GM21825 (cell line): ENCODE results near the gene EDAR.

Source experiments
- ATAC-seq: cut with Tn5 transposase; IDR thresholded peaks from one replicate; pipeline ENCODE4 v1.9.1; 2021; ENCODE audit warnings: mild to moderate bottlenecking, moderate library complexity; ENCODE audit not compliant: unreplicated experiment

Gene EDAR

DNA sequence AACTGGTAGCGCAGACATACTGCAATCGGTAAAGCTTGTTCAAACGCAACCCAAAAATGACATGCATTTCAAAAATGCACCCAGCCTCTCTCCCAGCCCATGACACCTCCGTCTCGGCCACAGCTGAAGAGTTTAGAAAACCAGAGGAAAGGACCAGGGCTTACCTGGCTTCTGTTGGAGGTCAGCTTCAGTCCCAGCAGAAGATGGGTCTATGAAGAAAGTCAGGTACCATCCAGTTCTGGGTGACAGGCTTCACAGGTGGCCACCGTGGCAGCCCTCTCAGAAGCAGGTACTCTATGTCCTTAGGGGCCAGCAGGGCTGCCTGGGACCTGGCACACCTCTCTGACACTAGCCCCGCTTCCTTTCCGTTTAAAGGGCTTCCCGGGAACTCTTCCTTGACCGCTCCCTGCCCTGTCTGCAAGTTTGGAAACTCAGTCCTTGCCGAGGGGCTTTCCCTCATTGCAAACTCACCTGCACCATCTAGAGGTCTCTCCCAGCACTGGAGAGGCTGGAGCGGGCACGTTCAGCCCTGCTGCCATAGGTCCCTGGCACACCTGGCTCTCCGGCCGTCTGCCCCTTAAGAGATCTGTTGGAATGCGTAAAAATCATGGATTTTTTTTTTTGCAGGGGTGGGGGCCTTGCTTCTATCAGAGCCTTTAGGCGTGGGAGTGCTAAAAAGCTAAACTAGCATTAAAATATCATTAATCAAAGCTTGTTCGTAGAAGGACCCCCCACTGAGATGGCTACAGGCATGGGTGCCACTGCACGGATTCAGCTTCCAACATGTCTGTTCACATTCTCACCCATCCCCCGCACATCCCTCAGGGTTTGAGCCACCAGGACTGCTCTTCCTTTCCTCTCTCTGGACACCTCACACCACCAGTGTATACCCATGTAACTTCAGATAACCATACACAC lies at the start of gene EDAR:
Gene EDAR (minus strand): TSS at position 425 of the 918 bp plus-strand sequence. CDS start 58,206 bp downstream, outside the sequence.
- ATAC-seq = no peak

DNA sequence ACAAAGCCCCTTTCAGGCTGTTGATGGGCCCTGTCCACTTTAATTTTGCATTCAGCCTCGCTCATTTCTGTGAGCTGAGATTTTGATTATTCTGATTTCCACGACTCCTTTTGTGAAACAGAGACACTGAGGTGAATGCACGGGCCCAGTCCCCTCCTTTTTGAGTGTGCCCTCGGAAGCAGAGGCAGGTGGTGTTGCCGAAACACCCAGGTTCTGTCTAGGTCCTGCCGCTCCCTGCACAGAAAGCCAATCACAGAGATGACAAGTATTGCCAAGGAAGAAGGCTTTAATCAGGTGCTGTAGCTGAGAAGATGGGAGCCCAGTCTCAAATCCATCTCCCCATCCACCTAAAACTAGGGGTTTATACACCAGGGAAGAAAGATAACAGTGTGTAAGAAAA lies 44.2 kb upstream of the EDAR start:
- ATAC-seq = no peak

DNA sequence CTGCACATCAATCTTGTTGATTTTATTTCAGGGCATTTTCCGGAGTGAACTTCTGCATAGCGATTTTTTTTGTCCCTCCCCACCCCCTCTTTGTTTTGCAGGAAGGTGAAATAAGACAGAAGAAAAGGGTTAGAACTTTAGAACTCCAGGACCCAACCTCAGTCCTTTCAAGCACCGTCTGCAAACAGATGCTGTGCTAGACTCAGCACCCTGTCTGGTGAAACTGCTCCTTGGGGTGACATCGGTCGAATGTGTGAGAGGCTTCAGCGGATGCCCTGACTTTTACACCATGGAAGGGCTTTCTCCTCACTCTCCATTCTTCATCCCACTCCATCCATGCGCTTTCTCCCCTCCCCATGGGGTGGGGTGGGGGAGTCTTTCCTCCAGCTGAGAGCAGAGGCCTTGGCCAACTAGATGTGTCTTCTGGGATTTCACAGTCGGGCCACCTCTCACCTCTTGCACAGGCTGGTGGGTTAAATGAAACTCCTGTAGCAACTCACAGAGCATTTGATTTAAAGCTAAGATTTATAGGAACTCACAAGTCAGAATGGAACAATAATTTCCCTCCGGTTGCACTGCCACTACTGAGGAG lies 43.3 kb upstream of the EDAR start:
- no peak for ATAC-seq

DNA sequence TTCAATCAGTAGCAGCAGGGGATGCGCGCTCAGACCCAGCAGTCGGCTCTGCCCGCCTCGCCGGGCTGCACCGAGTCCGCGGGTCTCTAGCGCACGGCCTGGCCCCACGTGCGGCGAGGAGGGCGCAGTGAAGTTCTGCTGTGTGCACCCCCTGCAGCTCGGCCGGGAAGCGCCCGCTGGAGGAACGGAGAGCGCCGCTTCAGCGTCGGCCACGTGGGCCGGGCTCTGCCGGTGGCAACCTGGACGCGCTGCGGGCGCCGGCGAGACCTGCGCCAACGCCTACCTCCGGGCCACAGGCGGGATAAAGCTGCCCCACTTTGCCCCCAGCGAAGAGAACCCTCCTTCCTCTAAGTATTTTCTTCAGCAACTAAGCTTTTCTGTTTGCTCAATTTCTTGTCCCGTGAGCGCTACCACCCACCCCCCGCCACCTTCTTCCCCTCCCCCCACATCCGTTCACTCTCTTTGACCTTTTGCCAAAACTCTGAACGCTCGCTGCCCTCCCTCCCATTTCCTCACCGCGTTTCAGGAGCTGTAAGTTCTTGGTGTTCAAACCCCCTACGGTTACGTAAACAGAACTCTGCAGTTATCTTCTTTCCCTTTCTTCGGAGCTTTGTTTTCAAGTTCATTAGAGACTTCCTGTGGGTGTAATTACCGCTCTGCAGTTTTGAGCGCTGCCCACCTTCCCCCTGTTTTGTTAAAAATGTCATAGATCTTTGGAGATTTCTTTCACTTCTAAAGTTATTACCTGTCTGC lies 42.6 kb upstream of the EDAR start:
- ATAC-seq = peak; percentile 68

DNA sequence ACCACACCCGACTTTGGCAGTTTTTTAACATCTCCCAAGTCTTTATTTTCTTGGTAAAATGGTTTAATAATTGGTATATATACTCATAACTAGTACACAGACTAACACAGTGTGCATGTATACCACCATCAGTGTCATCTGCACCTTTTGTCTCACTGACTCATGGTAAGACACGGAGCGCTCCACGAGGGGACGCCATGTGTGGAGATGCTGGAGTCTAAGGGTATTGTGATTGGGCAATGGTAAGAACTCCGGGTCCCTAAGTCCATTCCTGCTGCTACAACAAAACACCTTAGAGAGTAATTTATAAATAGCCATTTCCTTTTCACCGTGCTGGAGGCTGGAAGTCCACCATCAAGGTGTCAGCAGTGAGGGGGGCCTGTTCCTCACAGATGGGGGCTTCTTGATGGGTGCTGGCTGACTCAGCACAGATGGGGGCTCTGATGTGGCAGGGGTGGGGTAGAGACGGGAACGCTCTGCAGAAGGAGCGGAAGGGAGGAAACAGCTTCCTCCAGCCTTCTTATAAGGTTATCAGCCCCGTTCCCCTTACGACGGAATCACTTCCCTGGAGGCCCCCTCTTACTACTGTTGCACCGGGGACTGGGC lies 42.0 kb upstream of the EDAR start:
- no peak for ATAC-seq

DNA sequence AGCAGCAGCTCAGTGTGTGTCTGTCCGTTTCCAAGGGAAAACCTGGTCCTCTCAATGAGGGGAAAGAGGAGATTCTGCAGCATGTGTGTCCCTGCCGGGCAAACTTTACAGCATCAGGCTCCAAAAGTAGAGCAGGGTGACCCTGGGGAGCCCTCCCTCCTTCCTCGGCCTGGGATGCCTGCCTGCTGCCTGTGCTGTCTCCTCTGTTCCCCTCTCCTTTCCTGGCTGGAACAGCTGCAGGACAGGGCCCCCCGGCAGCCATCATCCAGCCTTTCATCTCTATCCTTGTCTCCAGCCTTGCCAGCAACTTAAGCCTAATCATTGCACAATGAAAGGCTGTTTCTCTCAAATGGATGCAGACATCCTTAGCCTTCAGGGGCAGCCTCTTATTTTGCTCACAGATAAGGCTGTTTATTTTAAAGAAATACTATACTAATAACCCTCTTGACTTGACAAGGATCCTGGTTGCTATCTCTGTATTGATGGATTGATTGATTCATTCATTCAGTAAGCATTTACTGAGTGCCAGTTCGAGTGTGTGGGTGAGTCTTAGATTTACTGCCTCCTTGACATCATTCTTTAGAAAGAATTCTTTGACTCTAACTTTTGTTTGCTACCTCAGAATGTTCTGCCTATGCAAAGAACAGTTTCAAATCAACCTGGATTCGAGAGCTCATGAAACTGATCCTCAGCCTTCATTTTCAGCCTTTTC lies 40.6 kb upstream of the EDAR start:
- ATAC-seq = no peak

DNA sequence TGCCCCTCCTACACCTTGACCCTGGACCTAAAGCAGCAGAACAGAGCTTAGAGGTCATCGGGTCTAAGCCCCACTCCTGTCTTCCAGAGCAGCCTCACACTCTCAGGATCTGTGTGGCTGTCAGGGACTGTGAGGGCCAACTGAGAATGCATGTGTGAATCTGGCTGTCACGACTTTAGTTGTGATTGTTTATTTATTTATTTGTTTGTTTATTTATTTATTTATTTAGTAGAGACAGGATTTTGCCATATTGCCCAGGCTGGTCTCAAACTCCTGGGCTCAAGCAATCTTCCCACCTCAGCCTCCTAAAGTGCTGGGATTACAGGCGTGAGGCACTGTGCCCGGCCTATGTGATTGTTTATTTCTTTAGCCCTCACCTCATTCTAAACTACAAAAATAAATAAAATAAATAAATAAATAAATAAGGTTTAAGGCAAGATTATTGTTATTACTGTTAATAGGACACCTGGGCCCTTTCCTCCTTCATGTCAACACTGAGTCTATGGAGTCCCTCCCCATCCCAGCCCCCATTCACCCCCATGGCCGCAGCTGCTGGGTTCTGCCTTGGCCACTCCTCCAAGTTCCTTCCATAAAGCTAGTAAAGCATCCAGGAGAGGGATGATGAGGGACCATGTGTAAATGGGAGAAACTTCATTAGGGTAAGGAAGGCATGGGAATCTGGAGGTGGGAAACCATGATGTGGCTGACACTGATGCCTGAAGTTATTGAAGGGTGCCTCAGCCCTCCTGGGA lies 39.9 kb upstream of the EDAR start:
- ATAC-seq = no peak

DNA sequence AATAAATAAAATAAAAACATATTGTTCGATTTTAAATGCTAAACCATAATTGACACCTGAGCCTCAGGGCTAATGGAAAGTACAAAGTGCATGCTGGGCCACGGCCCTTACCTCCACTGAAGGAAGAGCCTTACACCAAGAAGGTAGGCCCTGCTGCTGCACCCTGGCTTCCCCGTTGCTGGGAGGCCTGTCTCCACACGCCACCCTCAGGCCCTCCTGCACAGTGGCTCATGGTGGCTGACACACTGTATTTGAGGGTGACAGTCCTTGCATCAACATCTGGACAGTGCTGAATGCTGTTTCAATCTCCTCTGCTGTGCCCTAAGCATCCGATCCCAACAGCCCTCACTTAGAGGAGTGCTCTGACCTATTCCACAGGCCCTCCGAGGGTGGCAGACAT lies 39.3 kb upstream of the EDAR start:
- no peak for ATAC-seq

DNA sequence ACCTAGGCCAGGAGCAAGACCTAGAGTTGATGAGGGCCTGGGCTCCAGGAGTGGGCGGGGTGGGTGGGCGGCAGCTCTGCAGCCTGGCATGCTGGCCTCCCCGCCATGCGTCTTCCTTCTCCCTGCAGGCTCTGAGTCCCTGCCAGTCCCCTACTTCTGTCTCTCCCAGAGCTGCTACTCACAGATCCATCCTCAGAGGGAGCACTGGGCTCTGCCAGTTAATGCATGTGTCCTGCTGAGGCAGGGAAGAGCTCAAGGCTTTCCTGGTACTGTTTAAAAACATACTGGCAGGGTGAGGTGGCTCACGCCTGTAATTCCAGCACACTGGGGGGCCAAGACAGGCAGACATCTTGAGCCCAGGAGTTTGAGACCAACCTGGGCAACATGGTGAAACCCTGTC lies 38.7 kb upstream of the EDAR start:
- no peak for ATAC-seq

DNA sequence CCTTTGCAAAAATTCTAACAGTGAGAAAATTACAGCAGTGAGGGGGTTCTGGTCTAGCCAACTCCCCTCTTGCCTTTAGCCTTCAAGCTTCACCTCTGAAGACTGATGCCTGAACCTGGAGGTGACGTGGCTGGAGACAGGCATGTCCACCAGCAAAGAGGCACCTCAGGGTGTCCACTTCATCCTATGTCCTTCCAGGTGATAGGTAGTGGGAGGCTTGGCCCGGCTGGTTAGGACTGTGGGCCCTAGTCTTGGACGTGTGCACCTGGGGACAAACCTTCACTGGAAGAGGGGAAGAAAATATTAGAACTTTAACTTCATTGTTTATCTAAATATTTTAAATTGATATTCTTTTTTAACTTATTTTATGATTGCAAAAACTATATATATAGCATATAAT lies 35.5 kb upstream of the EDAR start:
- ATAC-seq = no peak

DNA sequence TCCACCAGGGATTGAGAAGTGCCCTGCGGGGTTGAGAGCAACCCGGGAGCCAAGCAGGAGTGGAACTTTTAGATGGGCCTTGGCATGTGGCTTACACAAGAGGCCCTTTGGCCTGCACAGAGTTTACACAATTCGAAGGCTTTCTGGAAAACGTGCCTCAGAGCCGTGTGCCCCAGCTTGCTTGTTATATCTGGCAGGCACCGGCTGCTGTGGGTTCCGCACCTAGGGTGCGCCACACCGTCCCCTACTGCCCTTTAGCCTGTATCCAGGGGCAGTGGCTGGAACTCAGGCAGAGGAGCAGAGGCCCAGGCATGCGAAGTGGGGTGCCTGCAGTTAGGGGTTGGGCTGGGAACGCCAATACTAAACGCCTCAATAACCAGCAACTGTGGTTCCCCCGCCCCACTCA lies 32.9 kb upstream of the EDAR start:
- ATAC-seq = no peak

DNA sequence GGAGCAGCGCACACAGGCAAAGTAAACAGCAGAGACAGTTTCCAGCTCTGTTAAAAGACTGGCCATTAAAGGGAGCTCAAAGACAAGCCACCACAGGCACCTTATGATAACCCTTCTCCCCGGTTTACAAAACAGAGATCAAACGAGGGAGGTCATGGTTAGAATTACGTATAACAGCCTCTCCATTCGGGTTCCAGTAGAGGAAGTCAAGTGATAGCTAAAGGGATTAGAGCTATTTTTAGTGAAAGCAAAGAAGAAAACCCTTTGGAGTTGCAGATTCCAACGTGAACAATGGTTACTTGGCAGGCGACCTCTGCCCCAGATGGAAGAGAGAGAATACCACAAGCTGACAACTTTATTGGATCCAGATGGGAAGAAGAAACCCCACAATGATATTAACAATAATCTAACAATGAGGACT lies 31.2 kb upstream of the EDAR start:
- ATAC-seq = no peak

DNA sequence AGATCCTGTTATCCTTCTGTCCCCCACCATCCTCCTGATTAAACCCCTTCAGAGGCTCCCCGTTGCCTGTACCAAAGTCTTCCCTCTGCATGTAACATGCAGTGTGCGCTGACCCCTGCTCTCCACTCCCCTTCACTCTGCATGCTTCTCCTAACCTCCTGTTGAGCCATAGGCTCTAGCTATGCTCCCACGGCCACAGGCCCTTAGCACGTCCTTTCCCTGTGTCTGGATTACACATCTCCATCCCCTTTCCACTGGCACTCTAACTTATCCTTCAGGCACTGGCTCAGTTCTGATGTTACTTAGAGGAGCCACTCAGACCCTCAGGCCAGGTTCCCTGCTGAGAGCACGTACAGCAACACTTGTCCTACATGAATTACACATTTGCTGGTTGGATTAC lies 29.4 kb upstream of the EDAR start:
- ATAC-seq = no peak

DNA sequence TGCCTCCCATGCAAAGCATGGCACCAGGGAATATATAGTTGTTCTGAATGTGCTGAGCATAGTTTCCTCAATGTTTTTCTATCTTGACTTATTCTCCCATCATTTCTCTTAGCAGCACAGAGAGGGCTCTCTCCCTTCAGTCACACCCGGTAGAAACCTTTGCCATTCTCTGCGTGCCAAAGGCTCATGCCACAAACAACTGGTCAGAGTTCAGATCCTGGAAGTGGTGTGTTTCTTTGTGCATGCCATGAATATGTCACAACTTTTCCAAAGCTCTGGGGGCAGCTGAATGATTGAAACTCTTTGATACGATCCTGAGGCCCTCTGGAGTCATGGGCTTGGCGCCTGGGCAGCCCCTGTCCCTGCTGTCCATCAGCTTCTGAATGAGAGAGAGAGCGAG lies 28.0 kb upstream of the EDAR start:
- no peak for ATAC-seq

DNA sequence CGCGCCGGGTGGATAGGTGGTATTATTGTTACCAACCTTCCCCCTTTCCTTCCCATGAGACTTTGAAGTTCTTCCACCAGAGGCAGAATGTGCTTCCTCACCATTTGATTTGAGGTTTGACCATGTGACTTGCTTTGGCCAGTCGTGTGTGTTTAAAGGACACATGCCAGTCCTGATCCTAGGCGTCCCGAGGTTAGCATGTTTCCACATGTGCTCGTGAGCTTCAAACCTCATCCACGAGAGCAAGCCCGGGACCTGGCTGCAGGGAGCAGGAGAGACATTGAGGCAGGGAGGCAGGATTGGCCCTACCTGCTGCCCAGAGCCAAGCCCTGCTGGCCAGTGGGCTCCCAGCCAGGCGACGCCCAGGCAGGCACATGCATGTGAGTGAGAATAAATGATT lies 27.4 kb upstream of the EDAR start:
- ATAC-seq = no peak

DNA sequence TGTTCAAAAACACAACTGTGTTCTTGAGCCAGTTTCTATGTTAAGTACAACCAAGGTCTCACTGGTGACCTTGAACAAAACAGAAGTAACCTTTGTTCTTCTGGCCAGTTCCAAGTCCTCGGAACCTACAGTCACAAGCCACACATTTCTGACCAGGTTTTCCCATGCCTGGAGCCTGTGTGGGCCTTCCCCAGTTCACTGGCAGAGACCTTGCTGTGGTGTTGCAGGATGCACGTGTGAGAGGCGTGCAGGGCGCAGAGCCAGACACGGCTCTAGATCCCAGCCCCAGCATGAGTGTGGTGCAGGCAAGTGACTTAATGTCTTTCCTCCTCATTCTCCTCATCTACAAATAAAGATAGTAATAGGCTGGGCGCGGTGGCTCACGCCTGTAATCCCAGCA lies 25.5 kb upstream of the EDAR start:
- no peak for ATAC-seq

DNA sequence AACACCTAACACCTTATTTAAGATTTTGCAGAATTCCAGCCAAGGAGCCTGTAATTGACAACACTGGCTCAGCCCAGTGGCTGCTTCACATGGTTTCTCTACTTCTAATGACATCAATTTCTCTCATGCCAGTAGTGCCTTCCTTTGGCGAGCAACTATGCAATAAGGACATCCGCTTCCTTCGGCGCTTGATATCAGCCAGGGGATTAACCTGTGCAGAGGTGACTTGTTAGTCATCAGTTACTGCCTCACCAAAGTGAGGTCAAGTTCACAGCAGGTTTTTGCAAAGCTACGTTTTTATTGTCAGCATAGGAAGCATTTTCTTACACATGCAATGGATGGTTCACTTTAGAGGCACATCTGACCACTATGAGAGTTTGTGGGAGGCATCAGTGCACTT lies 24.0 kb upstream of the EDAR start:
- no peak for ATAC-seq

DNA sequence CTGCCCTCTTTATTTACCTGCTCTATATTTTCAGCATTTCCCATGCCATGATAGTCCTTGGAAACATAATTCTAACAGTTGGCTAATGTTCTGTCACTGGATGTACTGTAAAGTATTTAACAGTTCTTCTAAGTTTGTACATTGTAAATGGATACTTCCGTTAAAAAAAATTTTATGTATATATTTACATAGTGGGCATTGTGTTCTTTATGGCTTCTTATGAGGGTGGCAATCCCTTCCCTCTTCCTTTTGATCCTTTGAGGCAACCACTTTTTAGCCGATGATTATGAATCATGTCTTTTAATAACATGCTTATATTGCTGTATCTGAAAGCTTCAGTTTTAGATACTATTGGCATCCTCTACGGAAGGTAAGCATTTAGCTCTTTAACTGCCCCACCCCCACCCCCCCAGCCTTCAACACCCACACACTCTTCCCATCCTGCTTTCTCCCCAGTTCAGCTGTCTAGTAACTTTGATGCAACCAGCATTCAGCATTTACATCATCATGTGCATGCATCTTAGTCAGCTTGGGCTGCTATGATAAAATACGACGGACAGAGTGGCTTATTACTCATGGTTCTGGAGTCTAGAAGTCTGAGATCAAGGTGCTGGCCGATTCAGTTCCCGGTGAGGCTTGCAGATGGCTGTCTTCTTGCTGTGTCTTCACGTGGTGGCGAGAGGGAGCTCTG lies 21.0 kb upstream of the EDAR start:
- no peak for ATAC-seq

DNA sequence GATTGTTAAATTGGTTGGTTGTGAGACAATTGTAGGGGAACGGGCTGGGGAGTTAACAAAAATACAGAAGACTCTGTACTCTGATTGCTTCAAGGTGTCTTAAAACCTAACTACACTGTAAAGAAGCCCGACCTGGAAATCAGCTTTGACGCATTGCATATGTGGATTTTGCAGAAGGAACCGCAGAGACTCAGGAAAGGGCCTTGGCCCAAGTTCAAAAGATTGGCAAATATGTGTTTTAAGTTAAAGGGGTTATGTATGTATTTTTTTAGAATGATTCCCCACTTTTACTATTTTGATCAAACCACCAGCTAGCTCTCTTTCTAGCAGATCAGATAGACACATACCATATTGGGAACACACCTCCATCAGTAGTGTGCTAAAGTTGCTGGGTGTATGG lies 18.0 kb upstream of the EDAR start:
- ATAC-seq = no peak
